Measurements from ENCODE around the gene MTHFS. TPM values are rescaled to one million over a fixed set of nuclear protein-coding genes. Genes with fewer than 3 reads are reported as not detected.

The MTHFS gene
- total RNA-seq, 1 experiment from 2014 or later = 27.1 TPM

GRCh38 chr15:79832367-79833120 is 64.3 kb downstream of the MTHFS start:
- intact Hi-C loops (cut with micrococcal nuclease; ENCODE audit: unreplicated experiment) = no loop called here
- Histone ChIP-seq H3F3A (ENCODE audit: insufficient read depth, low read depth) (no peaks in the 10 kb centered on the region), H3K36me3 (ENCODE audit: low read depth) (no peaks in the 10 kb centered on the region), H3K27ac (no peak overlapping the region), H2AFZ (no peak overlapping the region), H3K4me3 (no peak overlapping the region), H4K20me1 (ENCODE audit: insufficient read depth) (no peaks in the 10 kb centered on the region), H3K9me2 (ENCODE audit: insufficient read depth) (no peaks in the 10 kb centered on the region), H3K4me1 (replicated peaks; ENCODE audit: insufficient read depth) (no peaks in the 10 kb centered on the region), H3K27me3 (ENCODE audit: insufficient read depth, low read depth) (no peaks in the 10 kb centered on the region), H3K9me3 (ENCODE audit: insufficient read depth, low read depth) (no peaks in the 10 kb centered on the region), H3K4me2 (no peak overlapping the region), H3K79me2 (ENCODE audit: low read depth) (no peaks in the 10 kb centered on the region)
- BruUV-seq (replicated peaks) = no TSS peak
- DNase-seq = no peak
- TF ChIP-seq CTCF (conservative IDR thresholded peaks at IDR 0.05) = no peak
- CTCF ChIA-PET = no interaction called here
- POLR2A ChIA-PET (ENCODE audit: unreplicated experiment) = no interaction called here

- Histone ChIP-seq H3K9me3 (ENCODE audit: insufficient read depth, low read depth) (no peaks in the 10 kb centered on the region), H3K27ac (no peak overlapping the region), H3K4me3 (no peak overlapping the region), H3F3A (ENCODE audit: insufficient read depth, low read depth) (no peaks in the 10 kb centered on the region), H3K27me3 (ENCODE audit: insufficient read depth, low read depth) (no peaks in the 10 kb centered on the region), H3K36me3 (ENCODE audit: low read depth) (no peaks in the 10 kb centered on the region), H4K20me1 (ENCODE audit: insufficient read depth) (no peaks in the 10 kb centered on the region), H3K4me1 (replicated peaks; ENCODE audit: insufficient read depth) (no peaks in the 10 kb centered on the region), H3K79me2 (ENCODE audit: low read depth) (no peaks in the 10 kb centered on the region), H2AFZ (no peak overlapping the region), H3K4me2 (no peak overlapping the region), H3K9me2 (ENCODE audit: insufficient read depth) (no peaks in the 10 kb centered on the region)
- BruUV-seq (replicated peaks) = no TSS peak
- no peak for TF ChIP-seq EZH2 (IDR thresholded peaks at IDR 0.05; ENCODE audit: low read depth)
- TF ChIP-seq CTCF (conservative IDR thresholded peaks at IDR 0.05) = no peak
- intact Hi-C loops (cut with micrococcal nuclease; ENCODE audit: unreplicated experiment) = no loop called here
- ChIA-PET POLR2A (ENCODE audit: unreplicated experiment) (interaction anchor here (0.6 kb wide), 1 partner anchor 141 kb away, joined by 5 read pairs; no protein-coding TSS in a partner anchor), CTCF (no interaction called here)
- no peak for DNase-seq
Observed at GRCh38 chr15:79831604-79832003, 65.2 kb downstream of the MTHFS start.

- H3K4me2 ChIP-seq = no peak overlapping the region
- no peaks in the 10 kb centered on the region for H3K9me2 ChIP-seq (ENCODE audit: insufficient read depth)
- no peak for DNase-seq
- no peaks in the 10 kb centered on the region for H4K20me1 ChIP-seq (ENCODE audit: insufficient read depth)
- H3K36me3 ChIP-seq (ENCODE audit: low read depth) = no peaks in the 10 kb centered on the region
- no TSS peak for BruUV-seq (replicated peaks)
- no peak overlapping the region for H2AFZ ChIP-seq
- CTCF ChIA-PET = no interaction called here
- TF ChIP-seq EZH2 (IDR thresholded peaks at IDR 0.05; ENCODE audit: low read depth) (no peak), CTCF (conservative IDR thresholded peaks at IDR 0.05) (no peak)
- H3K4me1 ChIP-seq (replicated peaks; ENCODE audit: insufficient read depth) = no peaks in the 10 kb centered on the region
- H3K27ac ChIP-seq = no peak overlapping the region
- no peaks in the 10 kb centered on the region for H3F3A ChIP-seq (ENCODE audit: insufficient read depth, low read depth)
- no peak overlapping the region for H3K4me3 ChIP-seq
- no peaks in the 10 kb centered on the region for H3K79me2 ChIP-seq (ENCODE audit: low read depth)
- intact Hi-C loops (cut with micrococcal nuclease; ENCODE audit: unreplicated experiment) = no loop called here
- H3K9me3 ChIP-seq (ENCODE audit: insufficient read depth, low read depth) = no peaks in the 10 kb centered on the region
- POLR2A ChIA-PET (ENCODE audit: unreplicated experiment) = no interaction called here
- no peaks in the 10 kb centered on the region for H3K27me3 ChIP-seq (ENCODE audit: insufficient read depth, low read depth)
Observed at GRCh38 chr15:79829950-79830349, 66.9 kb downstream of the MTHFS start.

All from PC-9 (cell line).